ENCODE results near the gene GOLGA1.

DNA sequence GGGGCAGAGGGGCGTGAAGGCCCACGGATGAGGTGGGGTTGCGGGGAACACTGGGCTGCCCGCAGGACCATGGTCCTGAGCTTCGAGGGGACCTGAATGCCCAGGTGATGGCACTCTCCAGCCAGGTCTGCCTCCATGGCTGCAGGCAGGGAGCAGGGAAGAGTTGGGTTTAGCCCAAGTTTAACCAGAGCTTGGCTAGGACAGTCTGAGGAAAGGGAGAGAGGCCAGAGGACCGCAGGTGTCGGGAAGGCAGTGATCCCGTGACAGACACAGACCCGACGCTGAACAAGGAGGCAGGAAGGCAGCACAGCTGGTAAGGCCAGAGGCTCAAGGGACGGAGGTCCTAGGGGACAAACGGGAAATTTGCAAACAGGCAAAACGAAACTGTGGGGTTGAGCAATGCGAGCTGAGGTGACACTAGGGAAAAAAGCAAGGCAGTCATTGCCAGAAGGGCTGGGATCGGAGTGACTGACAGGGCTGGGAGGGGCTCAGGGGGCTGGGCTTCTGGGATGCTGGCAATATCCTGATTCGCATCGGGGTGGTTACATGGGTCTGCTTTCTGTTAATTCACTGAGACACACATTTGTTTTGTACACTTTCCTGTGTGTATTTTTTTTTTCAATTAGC lies 53.9 kb downstream of the GOLGA1 start:
- TF ChIP-seq, protein P1, sequence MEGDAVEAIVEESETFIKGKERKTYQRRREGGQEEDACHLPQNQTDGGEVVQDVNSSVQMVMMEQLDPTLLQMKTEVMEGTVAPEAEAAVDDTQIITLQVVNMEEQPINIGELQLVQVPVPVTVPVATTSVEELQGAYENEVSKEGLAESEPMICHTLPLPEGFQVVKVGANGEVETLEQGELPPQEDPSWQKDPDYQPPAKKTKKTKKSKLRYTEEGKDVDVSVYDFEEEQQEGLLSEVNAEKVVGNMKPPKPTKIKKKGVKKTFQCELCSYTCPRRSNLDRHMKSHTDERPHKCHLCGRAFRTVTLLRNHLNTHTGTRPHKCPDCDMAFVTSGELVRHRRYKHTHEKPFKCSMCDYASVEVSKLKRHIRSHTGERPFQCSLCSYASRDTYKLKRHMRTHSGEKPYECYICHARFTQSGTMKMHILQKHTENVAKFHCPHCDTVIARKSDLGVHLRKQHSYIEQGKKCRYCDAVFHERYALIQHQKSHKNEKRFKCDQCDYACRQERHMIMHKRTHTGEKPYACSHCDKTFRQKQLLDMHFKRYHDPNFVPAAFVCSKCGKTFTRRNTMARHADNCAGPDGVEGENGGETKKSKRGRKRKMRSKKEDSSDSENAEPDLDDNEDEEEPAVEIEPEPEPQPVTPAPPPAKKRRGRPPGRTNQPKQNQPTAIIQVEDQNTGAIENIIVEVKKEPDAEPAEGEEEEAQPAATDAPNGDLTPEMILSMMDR (IDR thresholded peaks at IDR 0.05; ENCODE audit: insufficient read depth, low read depth, low read length): no peak
- no peak for TF ChIP-seq EZH2 (IDR thresholded peaks at IDR 0.05; ENCODE audit: insufficient read depth, low read length)
